SIG-M5 treated with dmso at 0.1 percent for 504 hours (cell line): ENCODE results near the gene ATP10A.

Experiments
- DNase-seq: peaks from one replicate; lab custom pipeline; 2025; ENCODE audit not compliant: unreplicated experiment; lab: John Stamatoyannopoulos, UW

Gene ATP10A

GRCh38 chr15:25687276-25687675 lies 175.9 kb downstream of the ATP10A start:
- DNase-seq = no peak

GRCh38 chr15:25686780-25687179 lies 176.3 kb downstream of the ATP10A start:
- DNase-seq = no peak

GRCh38 chr15:25684521-25685431 lies 178.4 kb downstream of the ATP10A start:
- DNase-seq = no peak

- DNase-seq = no peak
Measured at GRCh38 chr15:25683911-25684310, 179.2 kb downstream of the ATP10A start.

- no peak for DNase-seq
Measured at GRCh38 chr15:25683415-25683814, 179.7 kb downstream of the ATP10A start.

GRCh38 chr15:25682340-25682739 lies 180.8 kb downstream of the ATP10A start:
- DNase-seq = no peak

- no peak for DNase-seq
Measured at GRCh38 chr15:25680686-25681025, 182.5 kb downstream of the ATP10A start.

GRCh38 chr15:25679964-25680685 lies 183.0 kb downstream of the ATP10A start:
- no peak for DNase-seq

- DNase-seq = no peak
Measured at GRCh38 chr15:25679492-25679891, 183.6 kb downstream of the ATP10A start.

GRCh38 chr15:25678500-25678855 lies 184.6 kb downstream of the ATP10A start:
- DNase-seq = no peak

- DNase-seq = no peak
Measured at GRCh38 chr15:25677719-25678499, 185.2 kb downstream of the ATP10A start.

- no peak for DNase-seq
Measured at GRCh38 chr15:25676070-25676469, 187.1 kb downstream of the ATP10A start.

- no peak for DNase-seq
Measured at GRCh38 chr15:25675396-25675795, 187.7 kb downstream of the ATP10A start.

- DNase-seq = no peak
Measured at GRCh38 chr15:25674913-25675312, 188.2 kb downstream of the ATP10A start.

GRCh38 chr15:25673972-25674371 lies 189.2 kb downstream of the ATP10A start:
- no peak for DNase-seq

- no peak for DNase-seq
Measured at GRCh38 chr15:25673351-25673750, 189.8 kb downstream of the ATP10A start.

GRCh38 chr15:25671132-25671531 lies 192.0 kb downstream of the ATP10A start:
- DNase-seq = no peak

- DNase-seq = no peak
Measured at GRCh38 chr15:25670621-25671020, 192.5 kb downstream of the ATP10A start.

GRCh38 chr15:25670025-25670554 lies 193.0 kb downstream of the ATP10A start:
- no peak for DNase-seq

- no peak for DNase-seq
Measured at GRCh38 chr15:25668901-25669300, 194.2 kb downstream of the ATP10A start.

- no peak for DNase-seq
Measured at GRCh38 chr15:25668236-25668795, 194.8 kb downstream of the ATP10A start.
